Measurements from ENCODE around the gene ZNF683. TPM values are rescaled to one million over a fixed set of nuclear protein-coding genes. Genes with fewer than 3 reads are reported as not detected.
"Not testable (repeated sequence)": the region's sequence is repeated elsewhere in the genome, so short reads cannot be mapped to it uniquely, and the experiment has no call there.

ZNF683 gene
- not detected in 3 replicates for polyA plus RNA-seq
- not detected for polyA plus RNA-seq (2011; ENCODE audit: low read depth)
- not detected in 2 replicates for polyA plus RNA-seq (2011; cell fraction: cytosol; rRNA removed)
- polyA plus RNA-seq (2011; cell fraction: nucleus; rRNA removed), result not detected in 2 replicates
- not detected in 2 replicates for polyA plus RNA-seq (2012; ENCODE audit: low replicate concordance)
- polyA minus RNA-seq, result not detected in 3 replicates
- not detected for polyA minus RNA-seq (2011; cell fraction: cytosol; rRNA and poly(A)+ RNA removed)
- not detected in 2 replicates for polyA minus RNA-seq (2011; cell fraction: nucleus; rRNA and poly(A)+ RNA removed)

DNA sequence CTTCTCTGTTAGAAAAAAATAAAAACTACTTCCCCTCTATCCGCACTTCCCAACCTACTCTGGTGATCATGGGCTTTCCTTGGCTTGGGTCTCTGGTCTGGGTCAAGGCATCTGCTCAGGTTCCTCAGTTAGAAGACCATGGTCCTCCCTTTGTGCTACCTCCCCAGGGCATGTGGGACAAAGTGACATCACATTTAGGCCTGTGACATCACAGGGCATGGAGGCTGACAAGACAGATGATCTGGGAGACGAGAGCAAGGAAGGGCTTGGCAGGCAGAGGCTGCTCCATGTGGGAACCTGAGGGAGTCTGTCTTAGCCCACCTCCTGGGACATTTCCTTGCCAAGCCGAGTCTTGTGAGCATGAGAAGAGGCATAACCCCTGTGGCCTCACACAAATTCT, at the start of gene ZNF683:
TSS of gene ZNF683 (minus strand) at position 140 of the 400 bp plus-strand sequence. CDS start 4,179 bp downstream, outside the sequence.
- H3K36me3 ChIP-seq (ENCODE audit: control insufficient read depth in 2 of 2, extremely low read depth in 1 of 2, insufficient read depth in 2 of 2, low read length in 2 of 2); H3K27me3 ChIP-seq (ENCODE audit: control insufficient read depth, extremely low read depth, insufficient read depth, low read length); FAIRE-seq; H4K20me1 ChIP-seq (ENCODE audit: control insufficient read depth, extremely low read depth, insufficient read depth, low read length); H3K4me2 ChIP-seq (ENCODE audit: control insufficient read depth, extremely low read depth, insufficient read depth, low read depth, low read length); H3K9me1 ChIP-seq (ENCODE audit: control insufficient read depth, extremely low read depth, insufficient read depth, low read length); DNase-seq (ENCODE audit: low read depth, low spot score); H3K4me3 ChIP-seq (ENCODE audit: control insufficient read depth in 2 of 3, extremely low read depth in 1 of 3, insufficient read depth in 2 of 3, low read depth in 1 of 3, low read length in 3 of 3); H3K9ac ChIP-seq (ENCODE audit: control insufficient read depth, extremely low read depth, insufficient read depth, low read length); H2AFZ ChIP-seq (ENCODE audit: control insufficient read depth, low read length); H3K9me3 ChIP-seq (ENCODE audit: control insufficient read depth, low read depth, low read length); H3K79me2 ChIP-seq (ENCODE audit: control insufficient read depth, insufficient read depth, low read length); dilution Hi-C loops (cut with MboI; ENCODE audit: extremely low pct_ligation_motif_present, low sequenced_read_pairs): not testable (repeated sequence)
- H3K27ac ChIP-seq (ENCODE audit: control insufficient read depth, insufficient read depth, low read length), result peak within 1 kb of the TSS; percentile 6
- H3K4me1 ChIP-seq (ENCODE audit: control insufficient read depth, extremely low read depth, insufficient read depth, low read length), result peaks cover 18% of the 10 kb centered on the region

DNA sequence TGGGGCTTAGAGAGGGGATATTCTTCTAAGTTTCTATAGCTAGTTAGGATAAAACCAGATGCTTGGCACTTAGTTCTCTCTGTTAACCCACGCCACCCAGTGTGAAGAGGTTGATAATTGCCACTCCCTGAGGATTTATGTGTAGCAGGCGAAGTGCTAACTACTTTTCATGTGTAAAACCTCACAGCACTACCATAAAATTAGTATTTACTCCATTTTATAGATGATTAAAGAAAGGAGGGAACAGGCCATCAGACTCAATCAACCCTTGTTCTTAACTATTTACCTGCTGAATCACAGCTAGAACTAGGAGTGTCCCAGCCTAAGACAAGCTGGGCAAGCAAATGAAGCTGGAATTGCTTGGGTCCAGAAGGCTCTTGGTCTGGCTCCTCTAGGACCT, 46.9 kb upstream of the ZNF683 start:
- Histone ChIP-seq H3K79me2 (ENCODE audit: control insufficient read depth, insufficient read depth, low read length) (no peaks in the 10 kb centered on the region), H3K27ac (ENCODE audit: control insufficient read depth, insufficient read depth, low read length) (no peak overlapping the region), H3K9ac (ENCODE audit: control insufficient read depth, extremely low read depth, insufficient read depth, low read length) (no peak overlapping the region), H3K4me2 (ENCODE audit: control insufficient read depth, extremely low read depth, insufficient read depth, low read depth, low read length) (no peak overlapping the region), H3K27me3 (ENCODE audit: control insufficient read depth, extremely low read depth, insufficient read depth, low read length) (peaks cover 22% of the 10 kb centered on the region), H3K9me1 (ENCODE audit: control insufficient read depth, extremely low read depth, insufficient read depth, low read length) (no peaks in the 10 kb centered on the region), H3K9me3 (ENCODE audit: control insufficient read depth, low read depth, low read length) (no peaks in the 10 kb centered on the region), H4K20me1 (ENCODE audit: control insufficient read depth, extremely low read depth, insufficient read depth, low read length) (no peaks in the 10 kb centered on the region), H3K4me1 (ENCODE audit: control insufficient read depth, extremely low read depth, insufficient read depth, low read length) (peaks cover 6% of the 10 kb centered on the region), H2AFZ (ENCODE audit: control insufficient read depth, low read length) (no peak overlapping the region), H3K36me3 (ENCODE audit: control insufficient read depth in 2 of 2, extremely low read depth in 1 of 2, insufficient read depth in 2 of 2, low read length in 2 of 2) (no peaks in the 10 kb centered on the region), H3K4me3 (ENCODE audit: control insufficient read depth in 2 of 3, extremely low read depth in 1 of 3, insufficient read depth in 2 of 3, low read depth in 1 of 3, low read length in 3 of 3) (no peak overlapping the region)
- dilution Hi-C loops (cut with MboI; ENCODE audit: extremely low pct_ligation_motif_present, low sequenced_read_pairs), result no loop called here
- no peak for DNase-seq (ENCODE audit: low read depth, low spot score)
- TF ChIP-seq EZH2 (IDR thresholded peaks at IDR 0.05; ENCODE audit: low read length), result peak; percentile 25
- no peak for TF ChIP-seq CTCF (optimal IDR thresholded peaks at IDR 0.05 in 1 of 3, IDR thresholded peaks at IDR 0.05 in 1 of 3, conservative IDR thresholded peaks at IDR 0.05 in 1 of 3; ENCODE audit: extremely low read depth in 1 of 3, insufficient read depth in 2 of 3, low read length in 3 of 3)
- no peak for FAIRE-seq
